Breast epithelium (tissue), 4 donors: ENCODE measurements around the gene PTPN4. TPM values are rescaled to one million over a fixed set of nuclear protein-coding genes. Genes with fewer than 3 reads are reported as not detected.

Source experiments
- DNase-seq, 2 donors: peaks; one replicate each; pipeline ENCODE4 v3.0.0-alpha.2; 2019; ENCODE audit warnings: low spot score in 2 of 2
- H3K27ac ChIP-seq, 2 donors: fragments of 200-600 bp; sonication (generic) in 1 of 2; one replicate each; pipeline ENCODE4 v1.5.1; 2016 to 2019; ENCODE audit warnings: mild to moderate bottlenecking in 1 of 2
- H3K27me3 ChIP-seq, 2 donors: fragments of 200-600 bp; sonication (generic) in 1 of 2; one replicate each; pipeline versions ENCODE4 v1.5.1 to v1.6.0; 2017 to 2019; ENCODE audit warnings: control low read depth in 1 of 2, mild to moderate bottlenecking in 1 of 2
- H3K36me3 ChIP-seq: fragments of 200-600 bp; one replicate; pipeline ENCODE4 v1.5.1; 2019
- H3K4me1 ChIP-seq, 2 donors: fragments of 200-600 bp; sonication (generic); one replicate each; pipeline ENCODE4 v1.5.1; 2016 to 2019; ENCODE audit warnings: control low read depth in 1 of 2
- H3K4me3 ChIP-seq, 3 donors: fragments of 200-600 bp; sonication (generic); 1 replicate in 2 of 3; 2 replicates in 1 of 3; pipeline ENCODE4 v1.5.1; 2016 to 2019; ENCODE audit warnings: mild to moderate bottlenecking in 3 of 3, moderate library complexity in 2 of 3
- H3K9me3 ChIP-seq, 2 donors: fragments of 200-600 bp; sonication (generic) in 1 of 2; one replicate each; pipeline ENCODE4 v1.5.1; 2016 to 2019; ENCODE audit warnings: control low read depth in 1 of 2
- POLR2A ChIP-seq: fragments of 450-650 bp; IDR thresholded peaks from one replicate; pipeline ENCODE4 v1.6.1; 2016; ENCODE audit warnings: antibody characterized with exemption, mild to moderate bottlenecking, moderate library complexity
- POLR2AphosphoS5 ChIP-seq, 3 donors: sonication (generic); formaldehyde crosslinking; IDR thresholded peaks; one replicate each; pipeline ENCODE4 v1.6.1; 2017; ENCODE audit warnings: antibody characterized with exemption in 3 of 3
- intact Hi-C: fragments of 100-400 bp; cut with DNase I; formaldehyde crosslinking; loops from one replicate; pipeline ENCODE4 v1.15.1; 2023; ENCODE audit warnings: low total_unique reads
- total RNA-seq, 3 donors: library from RNA; depleted of rRNA; stranded (reverse); fragments of >200 nt; gene quantifications; one replicate each; pipeline ENCODE4 v1.1.0, GENCODE V29; 2016
- TF ChIP-seq, protein P1 (sequence below), 3 donors: fragments of 450-650 bp; IDR thresholded peaks; one replicate each; pipeline ENCODE4 v1.5.1; 2016 to 2017; ENCODE audit warnings: antibody characterized with exemption in 3 of 3, mild to moderate bottlenecking in 3 of 3, moderate library complexity in 3 of 3

The PTPN4 gene
- total RNA-seq, 3 donors from 2014 or later: 29.1 to 49.6 (median 38.7) TPM

DNA sequence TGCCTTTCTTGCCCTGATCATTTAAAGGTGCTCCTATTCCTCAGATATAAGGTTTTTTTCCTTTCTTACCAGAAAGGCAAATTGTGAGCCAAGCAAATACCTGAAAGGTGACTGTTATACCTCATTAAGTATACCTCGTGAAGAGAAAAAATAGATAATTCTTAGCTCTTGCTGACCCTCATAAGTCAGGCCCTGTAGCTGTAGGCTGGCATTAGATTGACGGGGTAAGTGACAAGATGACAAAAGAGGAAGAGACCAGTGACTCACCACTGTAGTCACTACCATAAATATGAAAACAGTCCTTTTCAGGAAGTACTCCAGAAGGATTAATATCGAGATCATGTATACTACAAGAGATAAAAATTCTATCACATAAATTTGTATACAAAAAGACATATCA, 104.6 kb downstream of the PTPN4 start:
- Histone ChIP-seq H3K4me3 (no peak overlapping the region), H3K27me3 (no peaks in the 10 kb centered on the region), H3K27ac (no peak overlapping the region), H3K4me1 (no peaks in the 10 kb centered on the region), H3K36me3 (no peaks in the 10 kb centered on the region), H3K9me3 (no peaks in the 10 kb centered on the region)
- intact Hi-C loops: no loop called here
- no peak for DNase-seq
- TF ChIP-seq POLR2A (no peak), POLR2AphosphoS5 (IDR thresholded peaks at IDR 0.05) (no peak)
- TF ChIP-seq, protein P1, sequence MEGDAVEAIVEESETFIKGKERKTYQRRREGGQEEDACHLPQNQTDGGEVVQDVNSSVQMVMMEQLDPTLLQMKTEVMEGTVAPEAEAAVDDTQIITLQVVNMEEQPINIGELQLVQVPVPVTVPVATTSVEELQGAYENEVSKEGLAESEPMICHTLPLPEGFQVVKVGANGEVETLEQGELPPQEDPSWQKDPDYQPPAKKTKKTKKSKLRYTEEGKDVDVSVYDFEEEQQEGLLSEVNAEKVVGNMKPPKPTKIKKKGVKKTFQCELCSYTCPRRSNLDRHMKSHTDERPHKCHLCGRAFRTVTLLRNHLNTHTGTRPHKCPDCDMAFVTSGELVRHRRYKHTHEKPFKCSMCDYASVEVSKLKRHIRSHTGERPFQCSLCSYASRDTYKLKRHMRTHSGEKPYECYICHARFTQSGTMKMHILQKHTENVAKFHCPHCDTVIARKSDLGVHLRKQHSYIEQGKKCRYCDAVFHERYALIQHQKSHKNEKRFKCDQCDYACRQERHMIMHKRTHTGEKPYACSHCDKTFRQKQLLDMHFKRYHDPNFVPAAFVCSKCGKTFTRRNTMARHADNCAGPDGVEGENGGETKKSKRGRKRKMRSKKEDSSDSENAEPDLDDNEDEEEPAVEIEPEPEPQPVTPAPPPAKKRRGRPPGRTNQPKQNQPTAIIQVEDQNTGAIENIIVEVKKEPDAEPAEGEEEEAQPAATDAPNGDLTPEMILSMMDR (IDR thresholded peaks at IDR 0.05): no peak

DNA sequence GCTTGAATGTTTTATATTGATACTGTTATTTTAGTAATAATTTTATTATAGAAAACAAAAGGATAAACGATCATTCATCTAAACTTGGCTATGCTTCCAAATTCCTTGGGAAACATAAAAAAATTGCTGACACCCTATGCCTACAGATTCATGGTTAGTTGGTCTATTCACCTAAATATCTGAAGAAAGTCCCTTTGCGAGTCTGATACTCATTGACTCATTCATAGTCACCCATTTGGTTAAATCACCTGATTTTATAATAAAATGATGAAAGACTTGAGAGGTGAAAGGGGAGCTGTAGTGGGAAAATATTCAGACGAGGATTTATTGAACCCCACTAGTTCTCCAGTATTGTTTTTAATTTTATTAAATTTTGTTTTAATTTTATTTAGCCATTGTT, 112.0 kb downstream of the PTPN4 start:
- no peak for DNase-seq
- Histone ChIP-seq H3K27ac (no peak overlapping the region), H3K4me1 (no peaks in the 10 kb centered on the region), H3K9me3 (no peaks in the 10 kb centered on the region), H3K4me3 (no peak overlapping the region), H3K36me3 (no peaks in the 10 kb centered on the region), H3K27me3 (no peaks in the 10 kb centered on the region)
- no peak for TF ChIP-seq POLR2AphosphoS5 (IDR thresholded peaks at IDR 0.05)
- TF ChIP-seq, protein P1 (IDR thresholded peaks at IDR 0.05): no peak
- intact Hi-C loops: no loop called here

DNA sequence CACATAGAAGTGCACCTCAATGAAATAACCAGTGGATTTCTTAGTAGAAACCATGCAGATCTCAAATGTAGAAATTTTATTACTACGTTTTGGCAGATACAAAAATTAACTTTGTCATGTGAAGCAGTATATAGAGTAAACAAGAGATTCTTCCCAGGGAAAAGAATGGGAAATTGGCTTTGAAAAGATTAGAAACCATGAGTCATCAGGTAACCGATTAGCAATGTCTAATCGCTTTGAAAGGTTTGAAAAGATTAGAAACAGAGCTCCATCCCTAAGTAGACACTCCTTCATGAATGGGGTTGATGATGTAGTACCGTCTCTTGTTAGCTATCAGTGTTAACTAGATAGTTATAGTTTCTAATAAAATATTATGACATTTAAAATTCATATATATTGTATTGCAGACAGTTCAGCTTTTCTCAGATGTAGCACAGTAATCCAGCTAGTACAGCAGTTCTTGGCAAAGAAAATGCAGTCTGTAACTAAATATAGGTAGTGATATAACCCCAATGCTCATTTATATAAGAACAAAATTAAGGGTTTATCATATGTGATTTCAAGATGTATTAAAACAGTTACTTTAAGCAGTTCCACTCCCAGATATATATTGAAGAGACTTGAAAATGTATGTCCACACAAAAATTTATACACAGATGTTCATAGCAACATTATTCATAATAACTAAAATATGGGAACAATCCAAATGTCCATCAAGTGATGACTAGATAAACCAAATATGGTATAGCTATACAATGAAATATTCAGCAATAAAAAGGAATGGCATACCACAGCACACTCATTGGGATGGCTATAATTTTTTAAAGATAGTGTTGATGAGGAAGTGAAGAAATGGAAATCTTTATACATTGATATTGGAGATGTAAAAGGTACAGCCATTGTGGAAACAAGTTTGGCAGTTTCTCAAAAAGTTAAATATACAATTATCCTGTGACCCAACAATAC, 113.9 kb downstream of the PTPN4 start:
- no peaks in the 10 kb centered on the region for H3K4me1 ChIP-seq
- DNase-seq: no peak
- intact Hi-C loops: no loop called here
- no peak overlapping the region for H3K27ac ChIP-seq
- H3K36me3 ChIP-seq: no peaks in the 10 kb centered on the region
- no peaks in the 10 kb centered on the region for H3K9me3 ChIP-seq
- H3K4me3 ChIP-seq: no peak overlapping the region
- TF ChIP-seq, protein P1 (IDR thresholded peaks at IDR 0.05): no peak
- TF ChIP-seq POLR2A: no peak
- no peak for TF ChIP-seq POLR2AphosphoS5 (IDR thresholded peaks at IDR 0.05)
- no peaks in the 10 kb centered on the region for H3K27me3 ChIP-seq

DNA sequence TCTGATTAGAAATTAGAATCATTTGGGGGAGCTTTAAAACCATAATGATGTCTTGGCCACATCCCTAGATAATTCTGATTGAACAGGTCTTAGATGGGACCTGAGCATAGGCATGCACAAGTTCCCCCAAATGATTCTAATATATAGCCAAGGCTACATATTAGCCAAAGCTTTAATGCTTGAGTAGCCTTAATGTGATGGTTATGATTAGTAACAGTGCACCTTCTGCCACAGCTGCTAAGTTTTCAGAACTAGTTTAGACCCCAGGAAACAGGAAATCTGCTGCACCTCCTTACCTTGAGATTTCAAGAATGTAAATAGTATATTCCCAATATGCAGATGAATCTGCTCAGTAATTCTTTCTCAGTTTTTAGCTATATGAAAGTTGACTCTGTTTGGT, 119.8 kb downstream of the PTPN4 start:
- no peak for DNase-seq
- TF ChIP-seq, protein P1 (IDR thresholded peaks at IDR 0.05): no peak
- TF ChIP-seq POLR2AphosphoS5 (IDR thresholded peaks at IDR 0.05) (no peak), POLR2A (no peak)
- intact Hi-C loops: no loop called here

DNA sequence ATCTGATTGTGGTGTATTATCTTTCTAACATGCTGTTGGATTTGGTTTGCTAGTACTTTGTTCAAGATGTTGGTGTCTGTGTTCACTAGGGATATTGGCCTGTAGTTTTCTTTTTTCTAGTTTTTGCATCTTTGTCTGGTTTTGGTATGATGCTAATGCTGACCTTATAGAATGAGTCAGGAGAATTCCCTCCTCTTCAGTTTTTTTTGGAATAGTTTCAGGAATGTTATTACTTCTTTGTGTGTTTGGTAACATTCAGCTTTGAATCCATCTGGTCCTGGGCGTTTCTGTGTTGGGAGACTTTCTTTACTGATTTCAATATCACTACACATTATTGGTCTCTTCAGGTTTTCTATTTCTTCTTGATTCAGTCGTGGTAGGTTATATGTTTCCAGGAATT, 129.0 kb downstream of the PTPN4 start:
- Histone ChIP-seq H3K36me3 (no peaks in the 10 kb centered on the region), H3K27ac (no peak overlapping the region), H3K4me3 (no peak overlapping the region), H3K4me1 (no peaks in the 10 kb centered on the region), H3K27me3 (no peaks in the 10 kb centered on the region), H3K9me3 (peaks cover 0 to 23% of the 10 kb centered on the region in 2 donors)
- TF ChIP-seq POLR2AphosphoS5 (IDR thresholded peaks at IDR 0.05) (no peak), POLR2A (no peak)
- TF ChIP-seq, protein P1 (IDR thresholded peaks at IDR 0.05): no peak
- DNase-seq: no peak
- intact Hi-C loops: no loop called here

More for the DNA sequence above, 119.8 kb downstream of the PTPN4 start:
- Histone ChIP-seq H3K4me3 (no peak overlapping the region), H3K27ac (no peak overlapping the region), H3K27me3 (no peaks in the 10 kb centered on the region), H3K36me3 (no peaks in the 10 kb centered on the region), H3K9me3 (no peaks in the 10 kb centered on the region), H3K4me1 (no peaks in the 10 kb centered on the region)
